SKM-1 (cell line): ENCODE measurements around the gene GJB5.

Source experiments
- DNase-seq: peaks from one replicate; lab custom pipeline; 2025; ENCODE audit not compliant: unreplicated experiment; lab: John Stamatoyannopoulos, UW

The GJB5 gene

GRCh38 chr1:34774957-34775356 is 20.1 kb downstream of the GJB5 start:
- DNase-seq = no peak

- DNase-seq = no peak
Observed at GRCh38 chr1:34776911-34777310, 22.1 kb downstream of the GJB5 start.

- no peak for DNase-seq
Observed at GRCh38 chr1:34777519-34778321, 22.9 kb downstream of the GJB5 start.

- DNase-seq = no peak
Observed at GRCh38 chr1:34778381-34778780, 23.5 kb downstream of the GJB5 start.

- DNase-seq = no peak
Observed at GRCh38 chr1:34779005-34779404, 24.2 kb downstream of the GJB5 start.

GRCh38 chr1:34779526-34779925 is 24.7 kb downstream of the GJB5 start:
- no peak for DNase-seq

GRCh38 chr1:34779962-34780361 is 25.1 kb downstream of the GJB5 start:
- no peak for DNase-seq

- no peak for DNase-seq
Observed at GRCh38 chr1:34780528-34780927, 25.7 kb downstream of the GJB5 start.

- DNase-seq = no peak
Observed at GRCh38 chr1:34781071-34781843, 26.4 kb downstream of the GJB5 start, which contains the start of gene GJB3. GJB3 (plus strand) TSS chr1:34781214; CDS start chr1:34784763, 3,549 bp downstream.

- DNase-seq = no peak
Observed at GRCh38 chr1:34781844-34782391, 27.1 kb downstream of the GJB5 start.

GRCh38 chr1:34784751-34785221 is 29.9 kb downstream of the GJB5 start:
- no peak for DNase-seq

GRCh38 chr1:34785231-34785874 is 30.5 kb downstream of the GJB5 start:
- DNase-seq = no peak

- DNase-seq = no peak
Observed at GRCh38 chr1:34785875-34786470, 31.1 kb downstream of the GJB5 start.

GRCh38 chr1:34786521-34787325 is 31.9 kb downstream of the GJB5 start:
- DNase-seq = peak; percentile 34

GRCh38 chr1:34787461-34788420 is 32.9 kb downstream of the GJB5 start:
- DNase-seq = no peak

- no peak for DNase-seq
Observed at GRCh38 chr1:34790985-34791384, 36.1 kb downstream of the GJB5 start.

GRCh38 chr1:34792424-34792823 is 37.6 kb downstream of the GJB5 start:
- no peak for DNase-seq

GRCh38 chr1:34792868-34793727 is 38.3 kb downstream of the GJB5 start, which contains the start of gene GJA4:
GJA4 (plus strand) TSS chr1:34792999; CDS start chr1:34794214, 1,215 bp downstream.
- no peak for DNase-seq
